Gastrocnemius medialis (tissue), 4 donors: ENCODE measurements around the gene OR2T10.

Experiments used
- POLR2A ChIP-seq, 2 donors: fragments of 450-650 bp; IDR thresholded peaks; one replicate each; pipeline ENCODE4 v1.6.1; 2017; ENCODE audit warnings: antibody characterized with exemption in 2 of 2, mild to moderate bottlenecking in 2 of 2, moderate library complexity in 2 of 2
- TF ChIP-seq, protein P1 (sequence below), 5 experiments: fragments of 450-650 bp in 3 of 5; fragments of 200-600 bp in 2 of 5; sonication (generic) in 2 of 5; IDR thresholded peaks in 4 of 5; conservative IDR thresholded peaks in 1 of 5; 1 replicate in 4 of 5; 2 replicates in 1 of 5; pipeline ENCODE4 v1.5.1; 2016 to 2019; ENCODE audit warnings: antibody characterized with exemption in 5 of 5, mild to moderate bottlenecking in 3 of 5, moderate library complexity in 3 of 5

DNA sequence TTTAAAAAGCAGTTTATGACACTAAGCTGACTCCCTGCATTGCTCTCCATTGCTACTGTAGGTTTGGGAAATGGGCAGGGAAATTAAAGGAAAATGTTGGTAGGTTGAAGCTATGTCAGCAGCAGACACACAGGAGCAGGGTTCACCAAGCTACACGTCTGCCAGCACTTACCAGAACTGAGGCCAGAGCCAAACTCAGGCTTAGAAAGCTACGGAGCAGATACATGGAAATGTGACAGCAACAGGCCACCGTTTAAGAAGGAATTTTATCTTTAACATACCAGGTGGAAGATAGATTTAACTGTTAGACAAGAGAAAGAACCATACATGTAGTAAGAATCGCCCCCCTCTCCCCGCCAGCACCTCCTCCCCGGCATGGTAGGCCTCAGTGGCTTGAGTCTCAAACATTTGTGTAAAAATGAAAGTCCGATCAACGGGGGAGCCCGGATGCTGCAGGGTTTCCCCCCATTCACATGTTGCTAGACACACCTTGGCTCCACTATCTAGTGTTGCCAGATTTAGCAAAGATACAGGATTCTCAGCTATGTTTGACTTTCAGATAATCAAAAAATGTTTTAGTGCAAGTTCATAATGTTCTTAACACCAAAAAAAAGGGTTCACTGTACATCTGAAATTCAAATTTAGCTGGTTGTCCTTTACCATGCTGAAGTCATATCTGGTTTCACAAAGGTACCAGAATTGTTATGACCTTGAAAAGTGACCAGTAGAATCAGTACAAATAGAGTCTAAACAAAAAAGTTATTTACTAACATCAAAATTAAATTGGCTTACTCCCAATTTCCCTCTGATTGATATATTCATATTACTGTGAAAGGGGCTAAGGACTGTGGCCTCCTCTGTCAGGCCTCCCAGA, 30.7 kb upstream of the OR2T10 start:
- TF ChIP-seq, protein P1, sequence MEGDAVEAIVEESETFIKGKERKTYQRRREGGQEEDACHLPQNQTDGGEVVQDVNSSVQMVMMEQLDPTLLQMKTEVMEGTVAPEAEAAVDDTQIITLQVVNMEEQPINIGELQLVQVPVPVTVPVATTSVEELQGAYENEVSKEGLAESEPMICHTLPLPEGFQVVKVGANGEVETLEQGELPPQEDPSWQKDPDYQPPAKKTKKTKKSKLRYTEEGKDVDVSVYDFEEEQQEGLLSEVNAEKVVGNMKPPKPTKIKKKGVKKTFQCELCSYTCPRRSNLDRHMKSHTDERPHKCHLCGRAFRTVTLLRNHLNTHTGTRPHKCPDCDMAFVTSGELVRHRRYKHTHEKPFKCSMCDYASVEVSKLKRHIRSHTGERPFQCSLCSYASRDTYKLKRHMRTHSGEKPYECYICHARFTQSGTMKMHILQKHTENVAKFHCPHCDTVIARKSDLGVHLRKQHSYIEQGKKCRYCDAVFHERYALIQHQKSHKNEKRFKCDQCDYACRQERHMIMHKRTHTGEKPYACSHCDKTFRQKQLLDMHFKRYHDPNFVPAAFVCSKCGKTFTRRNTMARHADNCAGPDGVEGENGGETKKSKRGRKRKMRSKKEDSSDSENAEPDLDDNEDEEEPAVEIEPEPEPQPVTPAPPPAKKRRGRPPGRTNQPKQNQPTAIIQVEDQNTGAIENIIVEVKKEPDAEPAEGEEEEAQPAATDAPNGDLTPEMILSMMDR (IDR thresholded peaks at IDR 0.05 in 4 of 5, conservative IDR thresholded peaks at IDR 0.05 in 1 of 5) = no peak
- no peak for TF ChIP-seq POLR2A (IDR thresholded peaks at IDR 0.05)
